HL-60 (cell line): Measurements from ENCODE around the gene GALNS.

Experiments
- DNase-seq, 2 experiments: peaks; one replicate each; pipeline ENCODE4 v3.0.0-alpha.2; 2010 to 2020; ENCODE audit warnings: low read depth in 1 of 2, low spot score in 1 of 2
- H3K27ac ChIP-seq: fragments of 250-450 bp; sonication (Bioruptor Pico); replicated peaks from 2 replicates; pipeline ENCODE4 v1.5.1; 2020; ENCODE audit warnings: mild to moderate bottlenecking, moderate library complexity
- H3K27me3 ChIP-seq: fragments of 250-450 bp; sonication (Bioruptor Pico); 2 replicates; pipeline ENCODE4 v1.5.1; 2021; ENCODE audit warnings: mild to moderate bottlenecking, moderate library complexity; ENCODE audit not compliant: insufficient read depth, poor library complexity, severe bottlenecking
- H3K4me3 ChIP-seq: replicated peaks from 2 replicates; pipeline ENCODE4 v1.5.1; 2011; ENCODE audit warnings: mild to moderate bottlenecking, control low read depth, low read length; ENCODE audit not compliant: insufficient read depth
- GABPA ChIP-seq: IDR thresholded peaks from 2 replicates; pipeline ENCODE4 v1.6.1; 2012; ENCODE audit warnings: low read depth
- POLR2AphosphoS5 ChIP-seq: IDR thresholded peaks from 2 replicates; pipeline ENCODE4 v1.6.1; 2012; ENCODE audit warnings: low read depth
- SPI1 ChIP-seq: IDR thresholded peaks from 2 replicates; pipeline ENCODE4 v1.6.1; 2012; ENCODE audit warnings: low read depth, mild to moderate bottlenecking, borderline replicate concordance
- TF ChIP-seq, protein P1 (sequence below): IDR thresholded peaks from 2 replicates; pipeline ENCODE4 v1.6.1; 2012; ENCODE audit warnings: low read depth; ENCODE audit not compliant: insufficient replicate concordance
- TF ChIP-seq, protein P2 (sequence below): IDR thresholded peaks from one replicate; pipeline ENCODE4 v1.5.1; 2011; ENCODE audit warnings: low read length, control low read depth, inconsistent platforms; ENCODE audit not compliant: insufficient read depth

The GALNS gene

DNA sequence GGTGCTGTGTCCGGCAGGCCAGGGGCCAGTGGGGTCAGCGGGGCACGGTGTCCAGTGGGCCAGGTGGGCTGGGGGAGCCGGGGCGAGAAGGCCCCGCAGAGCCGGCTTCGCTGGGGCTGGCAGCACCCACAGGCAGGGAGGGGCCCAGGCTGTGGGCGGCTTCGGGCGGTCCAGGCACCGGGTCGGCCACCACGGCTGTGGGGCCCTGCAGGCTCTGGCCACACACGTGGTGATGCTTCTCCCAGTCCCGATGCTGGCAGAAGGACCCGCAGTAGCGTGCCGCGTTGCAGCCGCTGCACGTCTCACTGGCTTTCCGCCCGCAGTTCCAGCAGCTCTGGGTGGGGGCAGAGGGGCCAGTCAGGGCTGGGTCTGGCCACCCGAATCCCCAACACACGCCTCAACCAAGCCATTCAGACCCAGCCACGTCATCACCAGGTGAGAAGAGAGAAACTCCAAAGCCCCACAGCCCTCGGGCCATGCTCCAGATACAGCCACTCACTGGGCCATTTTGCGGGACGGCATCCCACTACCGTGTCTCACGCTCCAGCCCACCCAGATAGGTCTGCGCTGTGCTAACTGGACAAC lies 20.3 kb upstream of the GALNS start:
- H3K27me3 ChIP-seq, result peaks cover 3% of the 10 kb centered on the region
- no peak overlapping the region for H3K27ac ChIP-seq
- no peak for TF ChIP-seq SPI1
- no peak for TF ChIP-seq POLR2AphosphoS5
- TF ChIP-seq, protein P1, sequence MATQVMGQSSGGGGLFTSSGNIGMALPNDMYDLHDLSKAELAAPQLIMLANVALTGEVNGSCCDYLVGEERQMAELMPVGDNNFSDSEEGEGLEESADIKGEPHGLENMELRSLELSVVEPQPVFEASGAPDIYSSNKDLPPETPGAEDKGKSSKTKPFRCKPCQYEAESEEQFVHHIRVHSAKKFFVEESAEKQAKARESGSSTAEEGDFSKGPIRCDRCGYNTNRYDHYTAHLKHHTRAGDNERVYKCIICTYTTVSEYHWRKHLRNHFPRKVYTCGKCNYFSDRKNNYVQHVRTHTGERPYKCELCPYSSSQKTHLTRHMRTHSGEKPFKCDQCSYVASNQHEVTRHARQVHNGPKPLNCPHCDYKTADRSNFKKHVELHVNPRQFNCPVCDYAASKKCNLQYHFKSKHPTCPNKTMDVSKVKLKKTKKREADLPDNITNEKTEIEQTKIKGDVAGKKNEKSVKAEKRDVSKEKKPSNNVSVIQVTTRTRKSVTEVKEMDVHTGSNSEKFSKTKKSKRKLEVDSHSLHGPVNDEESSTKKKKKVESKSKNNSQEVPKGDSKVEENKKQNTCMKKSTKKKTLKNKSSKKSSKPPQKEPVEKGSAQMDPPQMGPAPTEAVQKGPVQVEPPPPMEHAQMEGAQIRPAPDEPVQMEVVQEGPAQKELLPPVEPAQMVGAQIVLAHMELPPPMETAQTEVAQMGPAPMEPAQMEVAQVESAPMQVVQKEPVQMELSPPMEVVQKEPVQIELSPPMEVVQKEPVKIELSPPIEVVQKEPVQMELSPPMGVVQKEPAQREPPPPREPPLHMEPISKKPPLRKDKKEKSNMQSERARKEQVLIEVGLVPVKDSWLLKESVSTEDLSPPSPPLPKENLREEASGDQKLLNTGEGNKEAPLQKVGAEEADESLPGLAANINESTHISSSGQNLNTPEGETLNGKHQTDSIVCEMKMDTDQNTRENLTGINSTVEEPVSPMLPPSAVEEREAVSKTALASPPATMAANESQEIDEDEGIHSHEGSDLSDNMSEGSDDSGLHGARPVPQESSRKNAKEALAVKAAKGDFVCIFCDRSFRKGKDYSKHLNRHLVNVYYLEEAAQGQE, result no peak
- TF ChIP-seq, protein P2, sequence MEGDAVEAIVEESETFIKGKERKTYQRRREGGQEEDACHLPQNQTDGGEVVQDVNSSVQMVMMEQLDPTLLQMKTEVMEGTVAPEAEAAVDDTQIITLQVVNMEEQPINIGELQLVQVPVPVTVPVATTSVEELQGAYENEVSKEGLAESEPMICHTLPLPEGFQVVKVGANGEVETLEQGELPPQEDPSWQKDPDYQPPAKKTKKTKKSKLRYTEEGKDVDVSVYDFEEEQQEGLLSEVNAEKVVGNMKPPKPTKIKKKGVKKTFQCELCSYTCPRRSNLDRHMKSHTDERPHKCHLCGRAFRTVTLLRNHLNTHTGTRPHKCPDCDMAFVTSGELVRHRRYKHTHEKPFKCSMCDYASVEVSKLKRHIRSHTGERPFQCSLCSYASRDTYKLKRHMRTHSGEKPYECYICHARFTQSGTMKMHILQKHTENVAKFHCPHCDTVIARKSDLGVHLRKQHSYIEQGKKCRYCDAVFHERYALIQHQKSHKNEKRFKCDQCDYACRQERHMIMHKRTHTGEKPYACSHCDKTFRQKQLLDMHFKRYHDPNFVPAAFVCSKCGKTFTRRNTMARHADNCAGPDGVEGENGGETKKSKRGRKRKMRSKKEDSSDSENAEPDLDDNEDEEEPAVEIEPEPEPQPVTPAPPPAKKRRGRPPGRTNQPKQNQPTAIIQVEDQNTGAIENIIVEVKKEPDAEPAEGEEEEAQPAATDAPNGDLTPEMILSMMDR, result no peak
- TF ChIP-seq GABPA, result no peak
- H3K4me3 ChIP-seq, result no peak overlapping the region
- no peak for DNase-seq

DNA sequence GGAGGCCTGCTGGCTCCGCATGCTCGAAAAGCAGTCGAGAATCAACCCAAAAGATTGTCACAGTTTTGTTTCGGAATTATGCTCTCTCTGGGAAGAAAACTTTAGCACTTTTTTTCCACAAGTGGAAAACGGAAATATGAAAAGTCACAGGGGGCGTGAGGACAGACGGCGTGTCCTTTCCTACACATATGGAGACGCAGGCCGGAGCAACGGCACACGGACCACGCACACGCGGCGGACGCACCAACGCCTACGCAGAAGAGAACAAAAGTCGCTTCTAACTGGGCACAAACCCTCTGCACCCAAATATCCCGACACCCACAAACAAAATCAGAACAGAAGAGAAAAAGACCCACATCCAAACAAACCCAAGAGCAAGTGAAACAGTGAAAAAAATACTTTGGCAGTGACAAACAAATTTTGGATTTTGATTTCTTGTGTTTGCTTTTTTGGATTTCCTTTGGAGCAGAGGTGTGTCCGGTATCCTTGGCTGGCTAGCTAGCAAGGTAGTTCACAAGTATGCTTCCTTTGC lies 19.0 kb upstream of the GALNS start:
- Histone ChIP-seq H3K4me3 (no peak overlapping the region), H3K27me3 (peaks cover 3% of the 10 kb centered on the region), H3K27ac (no peak overlapping the region)
- DNase-seq, result no peak
- TF ChIP-seq, protein P1, result no peak
- TF ChIP-seq GABPA, result no peak
- TF ChIP-seq, protein P2, result no peak
- no peak for TF ChIP-seq SPI1
- TF ChIP-seq POLR2AphosphoS5, result no peak

DNA sequence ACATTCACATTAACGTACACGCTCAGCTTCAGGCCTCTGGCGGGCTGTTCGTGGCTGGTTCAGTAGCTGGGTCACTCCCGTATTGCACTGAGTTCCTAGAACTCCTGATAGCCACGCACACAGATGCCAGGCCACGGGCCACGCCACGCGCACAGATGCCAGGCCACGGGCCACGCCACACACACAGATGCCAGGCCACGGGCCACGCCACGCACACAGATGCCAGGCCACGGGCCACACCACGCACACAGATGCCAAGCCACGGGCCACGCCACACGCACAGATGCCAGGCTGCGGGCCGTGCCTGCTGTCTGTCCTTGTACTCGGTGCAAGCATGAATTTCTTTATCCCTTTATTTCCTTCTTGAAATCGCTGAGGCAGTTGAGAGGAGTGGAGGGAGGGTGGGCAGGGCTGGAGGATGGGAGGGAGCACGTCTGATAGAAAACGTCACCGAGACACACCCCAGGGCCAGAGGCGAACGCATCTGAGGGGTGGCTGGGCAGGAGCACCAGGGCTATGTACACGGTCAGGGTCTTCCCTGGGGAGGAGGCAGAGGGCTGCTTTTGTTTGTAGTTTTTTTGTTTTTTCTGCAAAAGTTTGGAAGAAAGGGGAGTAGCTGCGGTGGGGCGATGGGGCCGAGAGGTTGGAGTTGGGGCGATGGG lies 18.3 kb upstream of the GALNS start:
- peaks cover 3% of the 10 kb centered on the region for H3K27me3 ChIP-seq
- TF ChIP-seq GABPA (no peak), SPI1 (no peak), POLR2AphosphoS5 (no peak)
- TF ChIP-seq, protein P1, result no peak
- TF ChIP-seq, protein P2, result no peak

More for the DNA sequence above, 18.3 kb upstream of the GALNS start:
- no peak overlapping the region for H3K27ac ChIP-seq
- H3K4me3 ChIP-seq, result no peak overlapping the region
- no peak for DNase-seq
